ENCODE data around the gene DGLUCY.
A peak's percentile ranks its signal among the peaks of the same experiment; 100 is the strongest.
"Not testable (repeated sequence)": the region's sequence is repeated elsewhere in the genome, so short reads cannot be mapped to it uniquely, and the experiment has no call there.

DGLUCY gene

GRCh38 chr14:91205459-91205858 lies 91.6 kb downstream of the DGLUCY start:
- no peak for DNase-seq (ENCODE audit: low read depth in 2 of 2, low spot score in 1 of 2)

GRCh38 chr14:91207008-91207407 lies 93.1 kb downstream of the DGLUCY start:
- no peak for DNase-seq (ENCODE audit: low read depth in 2 of 2, low spot score in 1 of 2)

GRCh38 chr14:91211017-91211416 lies 97.1 kb downstream of the DGLUCY start:
- no peak for DNase-seq (ENCODE audit: low read depth in 2 of 2, low spot score in 1 of 2)

- no peak for DNase-seq (ENCODE audit: low read depth in 2 of 2, low spot score in 1 of 2)
Observed at GRCh38 chr14:91214306-91214705, 100.4 kb downstream of the DGLUCY start.

- no peak for DNase-seq (ENCODE audit: low read depth in 2 of 2, low spot score in 1 of 2)
Observed at GRCh38 chr14:91215381-91215780, 101.5 kb downstream of the DGLUCY start.

- no peak for DNase-seq (ENCODE audit: low read depth in 2 of 2, low spot score in 1 of 2)
Observed at GRCh38 chr14:91216731-91217226, 102.9 kb downstream of the DGLUCY start.

- DNase-seq (ENCODE audit: low read depth in 2 of 2, low spot score in 1 of 2) = no peak
Observed at GRCh38 chr14:91218014-91218413, 104.1 kb downstream of the DGLUCY start.

GRCh38 chr14:91219517-91220389 lies 105.9 kb downstream of the DGLUCY start:
- no peak for DNase-seq (ENCODE audit: low read depth in 2 of 2, low spot score in 1 of 2)

- DNase-seq (ENCODE audit: low read depth in 2 of 2, low spot score in 1 of 2) = no peak
Observed at GRCh38 chr14:91220581-91221000, 106.7 kb downstream of the DGLUCY start.

GRCh38 chr14:91221270-91221669 lies 107.4 kb downstream of the DGLUCY start:
- DNase-seq (ENCODE audit: low read depth in 2 of 2, low spot score in 1 of 2) = no peak

- no peak for DNase-seq (ENCODE audit: low read depth in 2 of 2, low spot score in 1 of 2)
Observed at GRCh38 chr14:91223028-91223783, 109.3 kb downstream of the DGLUCY start.

GRCh38 chr14:91225025-91225424 lies 111.2 kb downstream of the DGLUCY start:
- no peak for DNase-seq (ENCODE audit: low read depth in 2 of 2, low spot score in 1 of 2)

GRCh38 chr14:91226360-91226759 lies 112.5 kb downstream of the DGLUCY start:
- not testable (repeated sequence) for DNase-seq (ENCODE audit: low read depth in 2 of 2, low spot score in 1 of 2)

- DNase-seq (ENCODE audit: low read depth in 2 of 2, low spot score in 1 of 2) = no peak
Observed at GRCh38 chr14:91227183-91227628, 113.3 kb downstream of the DGLUCY start.

- DNase-seq (ENCODE audit: low read depth in 2 of 2, low spot score in 1 of 2) = peak; percentile 62 to 79
Observed at GRCh38 chr14:91228112-91229004, 114.5 kb downstream of the DGLUCY start.

GRCh38 chr14:91229005-91229382 lies 115.1 kb downstream of the DGLUCY start:
- no peak for DNase-seq (ENCODE audit: low read depth in 2 of 2, low spot score in 1 of 2)

- peak in 1 of 2 donors; percentile 45 for DNase-seq (ENCODE audit: low read depth in 2 of 2, low spot score in 1 of 2)
Observed at GRCh38 chr14:91229743-91230200, 115.9 kb downstream of the DGLUCY start.

GRCh38 chr14:91230397-91231035 lies 116.6 kb downstream of the DGLUCY start:
- no peak for DNase-seq (ENCODE audit: low read depth in 2 of 2, low spot score in 1 of 2)

- DNase-seq (ENCODE audit: low read depth in 2 of 2, low spot score in 1 of 2) = no peak
Observed at GRCh38 chr14:91231446-91231845, 117.6 kb downstream of the DGLUCY start.

- DNase-seq (ENCODE audit: low read depth in 2 of 2, low spot score in 1 of 2) = no peak
Observed at GRCh38 chr14:91232052-91232451, 118.2 kb downstream of the DGLUCY start.

All from stimulated activated CD8-positive, alpha-beta memory T cell treated with anti-CD3 and anti-CD28 coated beads, Interleukin-4, amount 100 ng/mL, for 4 hours (primary cell).